ELF-1 (cell line): ENCODE data around the gene ILDR1.
A peak's percentile ranks its signal among the peaks of the same experiment; 100 is the strongest.

Experiments used
- DNase-seq: peaks from one replicate; pipeline ENCODE4 v3.0.0-alpha.2; 2016; ENCODE audit warnings: low read depth, low spot score

Gene ILDR1

GRCh38 chr3:121994551-121994950 lies 27.5 kb downstream of the ILDR1 start:
- DNase-seq, result no peak

DNA sequence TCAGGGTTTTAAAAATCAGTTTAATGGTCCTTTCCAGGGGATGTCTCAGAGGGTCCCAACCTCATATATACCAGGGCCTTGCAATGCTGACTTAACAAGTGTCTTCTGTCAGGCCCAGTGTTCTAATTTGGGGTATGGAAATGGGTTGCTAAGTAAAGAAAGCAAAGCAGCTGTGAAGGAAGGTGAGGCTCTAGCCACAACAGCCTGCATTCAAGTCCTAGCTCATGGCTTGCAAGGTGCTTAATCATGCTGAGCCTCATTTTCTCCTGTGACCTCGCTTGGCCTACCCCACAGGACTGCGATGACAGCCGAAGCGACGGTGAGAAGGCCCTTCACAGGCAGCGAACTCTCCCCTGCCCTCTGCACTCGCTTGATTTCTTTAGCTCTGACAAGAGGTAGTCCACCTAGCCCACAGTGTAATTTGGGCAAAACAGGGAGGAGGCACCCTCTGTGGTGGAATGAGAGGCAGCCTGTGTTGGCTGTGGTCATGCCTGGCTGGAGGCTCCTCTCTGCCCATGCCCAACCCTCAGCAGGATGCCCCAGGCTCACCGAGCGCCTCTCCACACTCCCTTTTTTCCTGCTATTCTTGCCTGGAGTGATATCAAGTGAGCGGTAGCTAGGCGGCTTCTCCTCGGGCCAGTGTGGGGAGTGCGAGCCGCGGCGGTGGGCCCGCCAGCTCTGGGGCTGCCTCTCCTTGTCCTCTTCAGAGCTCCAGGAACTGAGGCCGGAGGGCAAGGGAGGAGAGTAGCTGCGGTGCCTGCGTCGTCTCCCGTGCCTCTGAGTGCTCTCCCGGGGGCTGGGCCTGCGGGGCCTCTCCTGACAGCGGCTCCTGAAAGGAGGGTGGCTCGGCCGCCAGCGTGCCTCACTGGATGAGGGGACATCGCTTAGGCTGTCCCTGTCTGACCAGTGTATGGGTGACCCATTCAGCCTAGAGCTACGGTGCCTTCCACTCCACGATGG lies 29.2 kb downstream of the ILDR1 start:
- DNase-seq, result no peak

DNA sequence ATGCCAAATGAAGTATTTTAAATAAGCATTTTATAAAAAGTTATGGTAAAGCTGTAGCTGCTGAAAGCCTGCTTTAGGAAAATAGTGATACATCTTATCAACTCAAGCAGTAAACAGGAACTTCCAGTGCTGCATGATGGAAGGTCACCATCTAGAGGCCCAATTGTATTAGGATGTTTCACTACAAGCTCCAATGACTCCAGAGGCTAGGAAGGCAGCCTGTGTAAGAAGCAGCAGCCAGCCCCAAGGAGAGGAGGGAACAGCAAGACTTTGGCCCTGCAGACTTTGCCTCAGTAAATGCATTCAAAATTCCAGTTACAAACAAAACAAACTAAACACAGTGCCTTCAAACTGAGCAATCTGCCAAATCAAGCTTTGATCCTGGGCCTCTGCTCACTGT lies 32.1 kb downstream of the ILDR1 start:
- peak; percentile 23 for DNase-seq

DNA sequence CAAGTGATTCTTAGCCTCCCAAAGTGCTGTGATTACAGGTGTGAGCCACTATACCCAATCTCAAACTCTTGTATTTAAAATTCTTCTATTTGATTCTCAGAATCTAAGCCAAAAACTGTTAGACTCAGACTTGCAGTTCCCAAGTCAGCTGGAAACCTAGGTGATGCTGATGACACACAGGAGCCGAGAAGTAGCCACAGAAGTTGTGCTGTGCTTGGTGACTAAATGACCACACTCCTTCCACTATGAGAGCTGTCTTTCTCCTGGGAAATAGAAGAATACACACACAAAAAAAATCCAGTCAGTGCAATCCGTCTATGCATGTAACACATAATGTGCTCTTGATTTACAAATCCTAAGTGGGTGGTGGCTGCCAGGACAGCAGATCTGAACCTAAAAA lies 33.9 kb downstream of the ILDR1 start:
- no peak for DNase-seq

DNA sequence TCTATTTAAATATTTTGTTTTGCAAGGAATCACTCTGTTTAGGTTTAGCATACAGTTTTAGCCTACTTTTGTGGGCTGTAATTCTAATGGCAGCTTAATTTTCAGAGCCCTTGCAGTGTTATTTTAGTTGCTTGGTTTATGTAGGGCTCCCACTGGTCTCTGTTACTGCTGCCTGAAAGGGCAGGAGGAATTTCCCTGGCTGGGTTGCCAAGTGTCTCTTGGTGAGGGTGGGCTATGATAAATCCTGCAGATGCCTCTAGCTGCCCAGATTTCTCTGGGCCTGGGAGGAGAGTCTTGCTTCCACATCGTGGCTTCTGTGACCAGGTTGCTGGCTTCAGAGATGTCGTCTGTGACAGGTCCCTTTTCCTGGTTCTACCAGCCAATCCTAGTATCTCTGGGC lies 36.2 kb downstream of the ILDR1 start:
- no peak for DNase-seq

DNA sequence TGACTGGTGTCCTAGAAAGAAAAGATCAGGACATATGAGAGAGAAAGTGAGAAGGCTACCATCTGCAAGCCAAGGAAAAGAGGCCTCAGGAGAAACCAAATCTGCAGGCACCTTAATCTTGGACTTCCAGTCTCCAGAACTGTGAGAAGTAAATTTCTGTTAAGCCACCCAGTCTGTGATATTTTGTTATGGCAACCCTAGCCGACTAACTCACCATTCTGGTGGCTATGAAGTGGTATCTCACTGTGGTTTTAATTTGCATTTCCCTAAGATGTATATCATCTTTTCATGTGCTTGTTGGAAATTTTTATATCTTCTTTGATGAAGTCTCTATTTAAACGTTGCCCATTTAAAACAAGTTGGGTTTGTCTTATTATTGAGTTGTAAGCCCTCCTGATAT lies 40.6 kb downstream of the ILDR1 start:
- DNase-seq, result no peak

- DNase-seq, result no peak
These were observed 41.6 kb downstream of the ILDR1 start for GRCh38 chr3:121980450-121980796.

GRCh38 chr3:121979734-121980449 lies 42.2 kb downstream of the ILDR1 start:
- no peak for DNase-seq

GRCh38 chr3:121979246-121979645 lies 42.8 kb downstream of the ILDR1 start:
- DNase-seq, result no peak

GRCh38 chr3:121976727-121977126 lies 45.3 kb downstream of the ILDR1 start:
- no peak for DNase-seq

- DNase-seq, result no peak
These were observed 46.2 kb downstream of the ILDR1 start for GRCh38 chr3:121975702-121976302.

DNA sequence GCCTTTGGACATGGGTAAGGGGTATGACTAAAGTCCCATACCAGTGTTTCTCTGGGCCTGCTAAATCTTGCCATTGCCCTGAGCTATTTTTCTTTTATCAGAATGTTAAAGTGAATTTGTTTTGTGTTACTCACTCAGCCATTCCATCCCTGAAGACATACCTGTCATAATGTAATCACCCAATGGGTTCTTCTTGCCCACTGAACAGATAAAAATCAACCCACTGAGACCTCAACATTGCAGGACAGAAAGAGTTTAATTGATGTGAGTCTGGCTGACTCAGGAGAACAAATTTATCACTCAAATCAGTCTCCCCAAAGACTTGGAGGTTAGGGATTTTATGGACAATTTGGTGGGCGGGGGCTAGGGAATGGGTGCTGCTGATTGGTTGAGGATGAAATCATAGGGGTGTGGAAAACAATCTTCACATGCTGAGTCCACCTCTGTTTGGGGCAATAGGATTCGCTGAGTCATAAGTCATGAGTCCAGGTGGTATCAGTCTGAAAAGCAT lies 47.4 kb downstream of the ILDR1 start:
- no peak for DNase-seq

DNA sequence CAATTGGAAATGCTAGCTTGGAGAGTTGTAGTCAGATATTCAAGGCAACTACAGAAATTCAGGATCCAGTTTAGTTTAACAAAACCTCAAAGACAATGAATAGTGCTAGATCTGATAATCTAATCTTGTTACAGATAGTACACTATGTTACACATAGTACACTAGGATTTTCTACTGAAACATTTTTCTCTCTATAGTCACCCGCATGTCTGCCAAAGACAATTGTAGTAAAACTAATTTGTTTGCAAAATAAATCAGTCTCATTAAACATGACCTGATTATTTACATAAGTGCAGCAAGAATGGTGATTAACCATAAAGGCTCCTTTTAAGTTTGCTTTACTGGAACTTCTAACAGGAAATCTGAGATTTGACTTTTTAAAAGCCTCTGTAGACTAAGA lies 52.0 kb downstream of the ILDR1 start:
- no peak for DNase-seq

DNA sequence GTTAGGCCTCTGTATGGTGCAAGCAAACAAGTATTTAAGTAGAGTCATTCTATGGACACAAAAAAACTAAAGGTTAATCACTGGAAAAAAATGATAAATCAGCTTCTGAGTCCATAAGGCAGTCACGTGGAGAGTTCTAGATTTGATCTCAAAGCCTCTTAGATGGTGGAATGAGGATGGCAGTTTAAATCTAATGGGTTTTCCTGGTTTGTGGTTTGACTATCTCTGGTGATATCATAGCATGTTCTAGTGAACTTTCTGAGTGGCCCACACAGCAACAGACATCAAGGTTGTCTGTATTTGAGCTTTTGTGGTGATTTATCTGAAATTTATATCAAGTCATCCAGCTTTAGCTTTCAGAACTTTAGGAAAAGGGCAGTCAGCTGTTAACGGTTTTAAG lies 52.4 kb downstream of the ILDR1 start:
- DNase-seq, result no peak

GRCh38 chr3:121963608-121964007 lies 58.4 kb downstream of the ILDR1 start:
- DNase-seq, result no peak

DNA sequence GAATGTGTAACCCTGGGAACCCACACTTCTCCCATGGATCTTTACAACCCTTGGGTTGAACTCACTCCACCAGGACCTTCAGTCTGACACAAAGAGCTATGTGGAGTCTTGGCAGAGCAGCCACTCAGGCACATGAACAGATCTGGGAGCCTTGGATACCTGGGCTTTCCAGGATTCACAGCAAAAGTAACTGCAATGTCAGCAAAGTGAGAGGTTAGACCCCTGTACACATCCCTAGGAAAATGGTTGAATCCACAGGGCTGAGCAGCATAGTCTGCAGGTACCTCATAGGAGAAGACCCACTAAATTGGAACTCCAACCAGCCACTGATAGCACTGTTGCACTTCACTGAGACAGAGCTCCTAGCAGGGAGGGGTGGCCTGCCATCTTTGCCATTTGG lies 59.6 kb downstream of the ILDR1 start:
- DNase-seq, result no peak

- no peak for DNase-seq
These were observed 60.8 kb downstream of the ILDR1 start for GRCh38 chr3:121961283-121961682.

DNA sequence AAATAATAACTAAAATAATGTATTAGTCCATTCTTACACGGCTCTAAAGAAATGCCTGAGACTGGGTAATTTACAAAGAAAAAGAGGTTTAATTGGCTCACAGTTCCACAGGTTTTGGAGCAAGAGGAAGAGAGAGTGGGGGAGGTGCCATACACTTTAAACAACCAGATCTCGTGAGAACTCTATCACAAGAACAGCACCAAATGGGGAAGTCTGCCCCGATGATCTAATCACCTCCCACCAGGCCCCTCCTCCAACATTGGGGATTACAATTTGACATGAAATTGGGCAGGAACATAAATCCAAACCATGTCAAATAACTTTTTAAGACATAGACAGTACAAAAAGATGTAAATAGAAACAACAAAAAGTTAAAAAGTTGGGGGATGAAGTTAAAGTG lies 63.2 kb downstream of the ILDR1 start:
- no peak for DNase-seq

DNA sequence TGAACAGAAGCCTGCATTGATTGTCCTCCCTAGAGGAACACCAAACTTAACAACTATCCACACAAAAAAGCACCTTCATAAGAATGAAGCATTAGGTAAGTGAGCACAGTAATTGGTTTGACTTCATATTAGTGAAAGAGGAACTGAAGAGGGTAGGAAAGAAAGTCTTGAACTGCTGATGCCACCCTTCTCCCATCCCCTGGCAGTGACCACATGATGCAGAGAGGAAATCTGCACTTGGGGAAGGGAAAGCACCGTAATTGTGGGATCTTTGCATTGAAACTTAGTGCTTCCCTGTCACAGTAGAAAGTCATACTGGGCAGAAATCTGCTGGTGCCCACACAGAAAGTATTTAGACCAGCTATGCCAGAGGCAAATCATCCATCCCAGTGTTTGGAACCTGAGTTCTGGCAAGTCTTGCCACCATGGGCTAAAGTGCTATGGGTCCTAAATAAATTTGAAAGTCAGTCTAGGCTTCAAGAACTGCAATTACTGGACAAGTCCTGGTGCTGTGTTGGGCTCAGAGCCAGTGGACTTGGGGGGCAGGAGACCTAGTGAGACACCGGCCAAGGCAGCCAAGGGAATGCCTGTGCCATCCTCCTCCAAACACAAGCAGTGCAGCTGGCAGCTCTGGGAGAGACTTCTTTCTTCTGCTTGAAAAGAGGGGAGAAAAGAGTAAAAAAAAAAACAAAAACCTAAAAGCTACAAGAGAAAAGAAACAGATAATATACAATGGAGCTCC lies 64.2 kb downstream of the ILDR1 start:
- no peak for DNase-seq

- no peak for DNase-seq
These were observed 65.7 kb downstream of the ILDR1 start for GRCh38 chr3:121956363-121956762.

GRCh38 chr3:121951291-121951919 lies 70.6 kb downstream of the ILDR1 start:
- no peak for DNase-seq
